Kasumi-1 (cell line): ENCODE measurements around the gene C4orf50.
"Not testable (repeated sequence)": the region's sequence is repeated elsewhere in the genome, so short reads cannot be mapped to it uniquely, and the experiment has no call there.

ENCODE experiments used
- DNase-seq, 2 experiments: peaks; one replicate each; lab custom pipeline; 2025; lab: John Stamatoyannopoulos, UW

C4orf50 gene

DNA sequence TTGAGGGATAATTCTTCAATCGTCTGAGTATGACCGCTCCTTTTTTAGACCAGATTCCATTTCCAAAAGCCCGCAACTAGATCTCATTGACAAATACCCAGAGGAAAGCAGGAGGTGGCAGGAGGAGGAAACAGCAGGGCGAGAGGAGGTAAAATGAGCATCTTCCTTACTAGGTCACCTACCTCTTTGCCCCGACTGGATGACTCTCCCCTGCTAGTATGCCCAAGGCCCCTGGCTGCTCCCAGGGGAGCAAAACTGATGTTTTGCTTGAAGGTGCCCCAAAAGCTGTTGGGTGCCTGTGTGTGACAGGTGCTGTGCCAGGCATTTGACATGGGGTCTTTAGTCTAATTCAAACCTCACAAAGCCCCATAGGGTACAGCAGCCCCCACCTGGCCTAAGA is 48.9 kb downstream of the C4orf50 start:
- DNase-seq, result no peak

DNA sequence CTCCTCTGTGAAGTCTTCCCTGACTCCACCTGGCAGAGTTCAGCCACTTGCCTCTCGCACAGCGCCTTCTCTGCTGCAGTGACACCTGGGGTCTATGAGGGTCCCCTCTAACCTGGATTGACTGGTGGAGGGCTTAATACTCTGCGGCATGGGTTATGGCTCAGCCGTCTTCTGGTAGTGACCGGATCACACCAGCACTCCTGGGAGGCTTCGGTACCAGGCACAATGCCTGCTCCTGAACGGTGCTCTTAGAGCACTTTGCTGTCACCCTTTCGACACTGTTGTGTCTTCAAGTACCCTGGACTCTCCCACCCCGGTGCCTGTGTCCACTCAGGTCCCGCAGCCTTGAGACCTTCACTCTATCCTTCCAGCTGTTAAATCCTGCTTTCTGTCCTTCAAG is 50.0 kb downstream of the C4orf50 start:
- no peak for DNase-seq

DNA sequence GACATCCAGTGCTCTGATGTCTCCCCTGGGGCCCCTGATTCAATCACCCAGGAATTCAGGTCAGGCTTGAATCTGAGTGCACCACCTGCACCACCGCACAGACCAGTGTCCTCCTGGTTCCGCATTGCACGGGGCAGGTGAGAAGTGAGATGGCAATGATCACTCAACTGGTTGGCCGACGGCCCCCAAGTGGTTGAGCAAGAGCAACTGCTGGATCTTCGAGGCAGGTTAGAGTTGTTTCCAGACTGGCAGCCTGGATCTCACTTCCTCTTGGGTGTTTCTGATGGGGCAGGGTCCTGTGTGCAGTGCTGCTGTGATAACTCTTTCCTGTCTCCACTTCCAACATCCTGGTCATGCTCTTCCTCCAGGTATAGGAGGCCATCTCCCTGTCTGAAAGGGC is 50.4 kb downstream of the C4orf50 start:
- DNase-seq, result no peak

DNA sequence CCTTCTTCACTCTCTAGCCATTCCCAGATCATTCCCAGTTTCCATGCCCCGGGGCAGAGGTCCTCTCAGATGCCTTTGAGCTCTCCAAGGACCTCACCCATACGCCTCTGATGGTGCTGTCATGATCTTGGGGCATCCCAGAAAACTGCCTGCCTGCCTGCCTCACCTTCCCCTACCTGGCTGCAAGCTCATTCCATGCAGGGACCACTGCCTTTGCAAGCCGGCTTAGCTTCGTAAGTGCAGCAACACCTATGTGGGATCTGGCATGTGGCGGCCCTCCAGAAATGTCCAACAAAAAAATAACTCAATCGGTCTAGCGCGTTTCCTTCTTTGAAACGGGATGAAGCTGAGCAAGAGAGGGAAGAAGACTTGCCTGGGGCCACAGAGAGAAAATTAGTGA is 53.0 kb downstream of the C4orf50 start:
- DNase-seq, result no peak

DNA sequence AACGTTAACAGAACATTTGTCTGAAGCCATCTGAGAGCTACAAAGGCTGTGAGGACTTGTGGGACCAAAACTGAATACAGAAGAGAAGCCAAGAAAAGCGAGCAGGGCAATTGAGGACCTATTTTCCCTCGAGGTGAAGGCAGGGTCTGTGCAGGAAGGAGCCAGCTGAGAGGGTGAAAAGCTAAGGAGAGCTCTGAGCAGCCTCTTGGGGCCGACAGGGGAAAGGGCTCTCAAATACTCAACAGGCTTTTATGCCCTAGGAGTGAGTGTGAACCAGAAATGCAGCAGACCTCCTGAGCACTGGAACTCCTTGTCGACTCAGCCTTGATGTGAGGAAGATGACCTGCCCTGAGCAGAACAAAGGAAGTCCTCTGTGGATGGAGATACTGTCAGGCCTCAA is 54.2 kb downstream of the C4orf50 start:
- no peak for DNase-seq

DNA sequence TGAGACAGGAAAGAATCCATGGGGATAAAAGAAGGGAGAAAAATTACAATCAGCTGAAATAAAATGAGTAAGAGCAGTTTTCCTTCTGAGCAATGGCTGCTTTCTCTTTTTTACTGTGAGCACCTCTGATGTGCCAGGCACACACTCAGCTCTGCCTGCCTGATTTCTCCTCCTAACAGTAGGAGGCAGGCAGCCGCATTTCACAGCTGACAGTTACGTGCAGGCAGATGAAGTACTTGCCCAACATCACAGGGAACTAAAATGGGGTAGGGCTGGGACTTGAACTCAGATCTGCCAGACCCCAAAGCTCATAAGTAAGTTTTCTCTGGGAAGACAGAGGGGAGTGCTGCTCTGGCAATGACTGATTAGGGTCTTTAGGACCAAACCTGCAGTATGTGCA is 54.6 kb downstream of the C4orf50 start:
- DNase-seq, result no peak

DNA sequence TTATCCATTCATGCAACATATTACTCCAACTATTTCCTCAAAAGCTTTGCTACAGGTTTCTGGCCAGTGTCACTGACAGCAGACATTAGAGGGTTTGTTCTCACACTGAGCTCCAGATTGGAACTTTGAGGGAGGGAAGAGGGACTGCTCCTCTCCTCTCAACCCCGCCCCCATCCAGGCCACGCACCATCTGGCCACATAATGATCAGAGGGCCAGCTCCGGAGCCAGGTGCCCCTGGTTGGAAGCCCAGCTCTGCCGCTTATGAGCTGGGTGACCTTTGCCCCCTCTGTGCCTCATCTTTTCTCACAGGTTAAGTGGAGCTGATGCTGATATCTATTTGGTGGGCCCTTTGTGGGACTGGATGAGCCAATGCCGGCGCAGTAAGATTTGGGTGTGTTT is 55.8 kb downstream of the C4orf50 start:
- no peak for DNase-seq

DNA sequence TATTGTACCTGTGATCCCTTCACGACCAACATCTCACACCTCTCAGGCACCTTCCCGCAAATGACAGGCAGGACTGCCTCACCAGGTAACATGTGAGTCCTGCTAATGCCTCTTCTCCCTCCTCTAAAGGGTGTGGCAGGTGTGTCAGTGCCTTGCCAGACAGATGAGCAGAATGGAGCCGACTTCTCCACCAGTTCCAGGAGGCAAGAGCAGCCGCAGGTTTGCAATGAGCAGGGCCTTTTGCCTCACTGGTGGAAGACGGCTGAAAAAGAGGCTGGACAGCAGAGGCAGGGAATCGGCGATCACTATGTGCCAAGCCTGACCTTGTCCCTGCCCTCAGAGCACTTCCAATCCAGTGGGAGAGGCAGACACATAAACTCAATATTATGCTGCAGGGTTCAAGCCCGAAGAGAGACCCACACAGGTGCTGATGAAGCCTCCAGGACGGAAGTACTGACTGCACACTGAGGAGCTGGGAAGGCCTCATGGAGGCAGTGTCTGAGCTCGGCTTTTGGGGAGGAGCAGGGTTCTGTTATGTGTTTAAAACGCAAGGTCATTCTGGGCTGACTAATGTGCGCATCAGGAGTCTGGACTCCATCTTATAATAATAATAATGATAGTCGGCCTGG is 57.9 kb downstream of the C4orf50 start:
- DNase-seq, result no peak

DNA sequence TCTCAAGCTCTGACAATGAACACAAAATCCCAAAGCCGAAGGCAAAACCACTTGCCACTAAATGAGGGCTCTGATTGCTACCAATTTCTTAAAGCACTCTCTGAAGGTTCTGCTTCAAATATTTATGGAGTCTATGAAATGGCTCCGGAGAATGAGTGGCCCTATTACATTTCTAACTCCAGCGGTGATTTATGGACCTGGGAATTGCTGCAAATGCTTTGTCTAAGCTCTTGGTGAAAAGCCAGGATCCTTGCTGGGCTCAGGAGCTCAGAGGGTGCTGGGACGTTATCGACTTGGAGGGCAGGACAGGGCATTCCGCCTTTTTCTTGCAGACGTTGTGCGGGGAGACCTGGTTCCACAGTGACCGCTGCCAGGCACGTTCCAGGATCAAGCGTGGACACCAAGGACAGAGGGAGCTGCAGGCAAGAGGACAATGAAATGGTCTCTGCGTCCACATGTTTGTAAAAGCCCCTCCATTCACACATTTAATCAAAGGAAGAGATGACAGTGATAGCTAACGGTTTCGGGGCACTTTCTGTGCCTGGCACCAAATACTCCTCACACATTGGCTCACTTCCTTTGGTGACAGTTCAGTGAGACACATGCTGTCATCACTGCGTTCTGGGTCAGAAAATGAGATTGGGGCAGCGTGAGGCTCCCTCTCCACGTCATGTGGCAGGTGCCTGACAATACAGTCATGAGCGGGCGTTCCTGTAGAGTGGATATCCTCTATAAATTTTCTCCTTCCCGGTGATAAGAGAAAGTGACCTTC is 58.8 kb downstream of the C4orf50 start:
- DNase-seq, result no peak

DNA sequence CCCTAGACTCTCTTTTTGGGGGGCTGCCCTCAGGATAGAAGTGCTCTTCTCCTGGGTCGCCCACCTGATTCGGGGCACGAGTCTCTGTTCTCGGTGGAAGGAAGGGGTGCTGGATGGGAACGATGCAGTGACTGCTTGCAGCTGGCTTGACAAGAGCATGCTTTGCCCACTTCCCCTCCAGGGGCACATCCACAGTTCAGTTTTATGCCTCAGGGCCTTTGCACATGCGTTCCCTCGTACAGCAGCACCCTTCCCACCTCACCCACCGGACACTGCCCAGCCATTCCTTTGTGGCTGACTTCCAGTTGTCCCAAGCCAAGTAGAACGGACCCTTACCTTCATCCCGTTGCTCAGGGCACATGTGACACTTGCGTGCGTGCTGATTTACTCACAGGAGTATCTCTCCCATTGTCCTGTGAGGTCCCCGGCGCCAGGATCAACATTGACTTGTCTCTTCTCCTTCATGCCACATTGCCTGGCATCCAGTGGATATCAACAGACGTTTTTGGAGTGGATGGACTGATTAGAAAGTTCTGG is 60.0 kb downstream of the C4orf50 start:
- DNase-seq, result no peak

DNA sequence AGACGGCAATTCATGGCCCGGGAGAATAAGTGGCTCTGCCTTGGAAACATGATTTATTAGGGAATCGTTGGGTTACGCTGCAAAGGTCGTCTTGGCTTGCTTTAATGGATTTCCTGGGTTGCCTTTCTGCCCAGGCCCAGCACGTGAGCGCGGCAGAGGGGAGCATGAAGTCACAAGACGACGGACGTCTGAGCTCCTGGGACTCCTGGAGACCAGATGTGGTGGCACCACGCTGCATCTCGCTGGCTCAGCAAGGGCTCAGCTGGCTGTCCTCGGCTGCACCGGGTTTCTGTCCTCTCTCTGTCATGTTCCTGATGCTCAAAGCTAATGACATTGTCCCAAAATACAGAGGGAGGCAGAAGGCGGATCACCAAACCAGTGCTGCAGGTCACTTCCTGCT is 61.2 kb downstream of the C4orf50 start:
- DNase-seq, result no peak

DNA sequence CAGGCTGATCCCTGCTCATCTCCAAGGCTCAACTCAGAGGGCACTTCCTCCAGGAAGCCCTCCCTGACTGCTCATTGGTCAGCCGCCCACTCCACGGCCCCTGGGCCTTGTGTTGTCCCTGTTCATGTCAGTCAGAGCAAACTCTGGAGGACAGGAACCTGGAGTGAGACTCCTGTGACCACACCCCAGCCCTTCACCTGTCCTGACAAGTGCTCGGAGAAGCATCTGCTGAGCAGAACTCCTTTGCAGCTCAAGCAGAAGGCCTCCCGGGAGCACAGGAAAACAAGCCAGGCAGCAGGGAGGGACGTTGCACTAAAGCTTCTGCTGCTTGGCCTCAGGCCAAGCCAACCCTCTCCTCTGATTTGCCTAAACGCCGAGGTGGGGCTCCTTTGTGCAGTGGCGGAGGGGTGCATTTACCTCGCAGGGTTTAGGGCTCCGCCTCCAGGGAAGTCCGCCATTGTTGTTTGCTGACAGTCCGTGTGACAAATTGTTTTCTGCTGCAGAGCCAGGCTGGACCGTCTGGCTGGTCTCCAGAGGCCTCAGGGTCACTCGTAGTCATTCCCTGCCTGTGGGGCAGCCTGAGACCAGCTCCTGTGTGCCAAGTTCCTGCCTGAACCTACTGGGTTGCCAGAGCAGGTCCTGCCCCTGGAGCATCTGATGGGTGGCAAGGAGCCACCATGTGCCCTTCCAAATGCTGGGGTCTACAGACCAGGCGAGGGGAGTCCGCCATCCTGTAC is 61.8 kb downstream of the C4orf50 start:
- DNase-seq, result no peak

DNA sequence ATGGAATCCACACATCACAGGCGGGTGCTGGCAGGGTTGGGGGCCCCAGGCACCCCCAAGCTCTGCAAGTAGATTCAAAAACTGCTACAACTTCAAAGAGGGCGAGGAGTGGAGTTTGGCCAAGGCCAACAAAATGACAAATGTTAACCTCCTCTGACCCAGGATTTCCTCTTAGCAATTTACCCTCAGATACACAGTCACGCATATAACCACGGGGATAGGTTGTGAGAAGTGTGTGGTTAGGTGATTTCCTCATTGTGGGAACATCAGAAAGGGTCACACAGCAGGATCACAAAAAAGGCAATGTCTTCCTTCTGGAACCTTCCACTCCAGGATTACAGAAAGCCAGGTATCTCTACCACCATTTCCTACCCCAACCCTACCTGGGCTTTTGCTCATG is 62.4 kb downstream of the C4orf50 start:
- DNase-seq, result no peak

DNA sequence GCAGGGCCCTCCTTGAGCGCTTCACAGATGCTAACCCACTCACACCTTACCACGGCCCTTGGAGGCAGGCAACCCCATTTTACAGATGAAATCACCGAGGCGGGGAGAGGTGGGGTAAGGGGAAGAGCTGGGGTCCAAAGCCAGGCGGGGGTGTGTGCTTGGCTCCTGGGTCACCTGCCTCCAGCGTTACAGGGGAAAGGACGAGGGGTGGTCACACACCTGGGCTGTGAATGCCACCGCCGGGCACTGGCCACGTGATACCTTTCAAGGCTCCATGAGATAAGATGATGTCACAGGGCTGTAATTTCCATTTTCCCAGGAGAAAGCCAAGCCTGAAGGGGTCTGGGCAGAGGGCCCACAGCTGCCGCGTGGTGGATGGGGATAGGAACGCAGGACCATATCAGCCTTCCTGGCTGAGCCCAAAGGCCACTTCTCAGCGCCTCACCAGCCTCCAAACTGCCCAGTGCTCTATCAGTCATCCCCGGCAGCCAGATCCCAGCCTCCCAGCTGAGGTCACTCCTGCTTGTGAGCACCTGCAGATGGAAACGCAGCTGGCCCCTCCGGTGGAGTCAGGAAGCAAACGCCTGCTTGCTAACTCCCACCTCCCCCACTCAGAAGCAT is 62.9 kb downstream of the C4orf50 start:
- no peak for DNase-seq

DNA sequence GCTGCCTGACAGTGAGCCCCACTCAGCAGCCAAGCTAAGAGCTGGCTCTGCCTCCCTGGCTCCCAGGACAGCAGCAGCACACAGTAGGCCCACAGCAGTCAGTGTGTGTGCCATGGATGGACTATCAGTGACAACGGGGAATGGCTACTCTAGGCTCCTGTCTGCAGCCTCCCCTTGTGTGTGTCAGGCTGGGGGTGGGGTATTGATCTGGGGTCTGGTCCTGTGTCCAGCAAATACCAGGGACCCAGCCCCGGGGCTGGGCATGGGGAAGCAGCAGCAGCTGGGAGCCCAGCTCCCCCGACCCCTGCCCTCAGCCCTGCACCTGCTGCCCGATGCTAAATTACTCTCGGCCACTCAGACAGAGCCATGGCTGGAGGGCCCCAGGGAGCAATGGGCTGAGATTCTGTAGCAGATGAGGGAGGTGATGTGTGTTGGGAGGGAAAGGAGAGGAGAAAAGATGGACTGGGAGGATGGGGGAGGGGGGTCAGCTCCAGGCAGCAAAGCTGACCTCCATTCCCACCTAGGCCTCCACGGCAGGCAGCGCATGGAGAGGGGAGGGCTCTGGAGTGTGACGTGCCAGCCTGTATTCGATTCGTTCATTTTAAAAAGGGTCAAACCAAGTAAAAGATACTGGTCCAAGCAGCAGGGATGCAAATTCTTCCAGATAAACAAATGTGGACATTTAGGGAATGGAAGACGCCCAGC is 64.0 kb downstream of the C4orf50 start:
- no peak for DNase-seq

DNA sequence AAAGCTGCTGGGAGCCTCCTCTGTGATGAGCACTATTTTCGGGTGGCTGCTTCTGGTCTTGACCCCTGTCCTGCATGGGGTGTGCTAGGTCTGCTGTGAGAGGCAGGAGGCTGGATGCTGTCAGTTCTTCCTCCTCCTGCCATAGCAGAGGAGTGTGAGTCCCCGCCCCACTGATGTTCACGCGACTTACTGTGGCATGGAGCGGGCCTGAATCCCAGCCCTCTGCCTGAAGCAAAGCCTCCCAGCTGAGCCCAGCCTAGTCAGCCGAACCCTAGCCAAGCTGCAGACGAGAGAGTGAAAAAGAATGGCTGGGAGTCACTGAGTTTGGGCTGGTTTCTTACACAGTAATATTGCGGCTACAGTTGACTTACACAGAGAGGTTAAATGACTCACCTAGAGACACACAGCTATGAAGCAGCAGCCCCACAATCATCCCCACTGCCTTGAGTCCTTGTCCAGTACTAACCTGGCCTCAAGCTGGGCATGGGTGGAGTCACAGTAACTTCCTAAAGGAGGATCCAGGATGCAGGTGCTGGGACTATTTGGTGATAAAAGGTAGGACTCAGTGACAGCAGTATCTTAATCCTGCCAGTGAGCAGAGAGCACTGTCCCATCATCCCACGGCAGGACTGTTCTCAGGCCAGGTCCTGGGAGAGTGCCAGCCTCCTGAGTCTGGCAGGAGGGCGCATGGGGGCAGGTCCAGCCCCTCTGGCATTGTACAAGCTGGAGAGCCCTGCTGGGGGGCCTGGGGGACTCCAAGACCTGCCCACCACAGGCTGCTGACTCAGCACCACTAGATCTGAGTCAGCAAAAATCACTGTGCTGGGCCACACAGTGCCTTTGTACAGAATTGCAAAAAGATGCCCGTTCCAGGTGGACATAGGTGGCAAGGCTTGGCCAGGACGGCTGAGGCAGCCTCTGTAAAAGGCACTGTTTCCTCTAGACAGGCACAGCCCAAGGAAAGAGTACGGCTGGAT is 65.0 kb downstream of the C4orf50 start:
- no peak for DNase-seq

DNA sequence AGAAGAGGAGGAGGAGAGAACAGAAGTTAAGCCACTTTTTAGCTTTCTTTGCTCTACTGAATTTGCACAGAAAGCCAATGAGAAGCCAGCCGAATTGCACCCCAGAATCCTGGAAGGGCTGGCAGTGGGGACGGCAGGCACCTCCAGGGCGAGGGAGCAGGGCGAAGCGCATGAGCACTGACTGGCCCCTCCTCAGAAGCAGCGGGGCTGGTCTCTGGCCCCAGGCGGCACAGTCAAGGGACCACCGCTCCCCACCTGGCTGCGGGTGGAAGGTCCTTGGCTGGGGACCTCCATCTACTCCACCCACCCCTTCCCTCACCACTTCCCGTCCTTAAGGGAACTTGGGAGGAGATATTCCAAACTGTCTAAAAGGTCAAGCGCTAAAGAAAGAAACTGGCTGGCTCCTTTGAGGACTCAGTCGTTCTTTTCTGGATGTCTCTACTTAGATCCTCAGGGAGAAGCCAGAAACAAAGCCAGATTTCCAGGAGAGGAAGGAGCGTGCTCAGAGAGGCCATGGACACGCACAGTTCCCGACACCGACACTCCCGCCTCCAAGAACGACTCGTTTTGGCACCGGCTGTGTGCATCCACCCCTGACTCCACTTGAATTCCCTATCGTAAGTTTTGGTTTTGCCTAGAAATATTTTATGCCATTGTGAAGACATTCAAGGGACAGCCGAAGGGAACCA is 65.8 kb downstream of the C4orf50 start:
- DNase-seq, result no peak

DNA sequence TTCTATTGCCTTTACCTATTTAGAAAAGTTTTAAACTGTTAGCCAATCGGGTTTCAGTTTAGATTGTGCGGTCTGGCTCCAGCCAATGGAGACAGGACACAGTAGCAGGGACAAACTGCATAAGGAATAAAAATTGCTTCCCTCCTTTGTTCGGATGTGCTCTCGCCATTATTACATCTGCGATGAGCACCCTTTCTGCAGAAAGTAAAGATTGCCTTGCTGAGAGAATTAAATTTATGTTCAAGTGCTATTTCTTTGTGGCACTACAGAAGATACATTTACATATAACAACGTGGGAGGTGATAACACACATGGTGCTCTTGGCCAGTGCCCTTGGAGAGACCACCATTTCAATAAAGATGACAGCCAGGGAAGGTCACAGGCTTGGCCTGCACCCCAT is 71.6 kb downstream of the C4orf50 start:
- DNase-seq, result not testable (repeated sequence)

DNA sequence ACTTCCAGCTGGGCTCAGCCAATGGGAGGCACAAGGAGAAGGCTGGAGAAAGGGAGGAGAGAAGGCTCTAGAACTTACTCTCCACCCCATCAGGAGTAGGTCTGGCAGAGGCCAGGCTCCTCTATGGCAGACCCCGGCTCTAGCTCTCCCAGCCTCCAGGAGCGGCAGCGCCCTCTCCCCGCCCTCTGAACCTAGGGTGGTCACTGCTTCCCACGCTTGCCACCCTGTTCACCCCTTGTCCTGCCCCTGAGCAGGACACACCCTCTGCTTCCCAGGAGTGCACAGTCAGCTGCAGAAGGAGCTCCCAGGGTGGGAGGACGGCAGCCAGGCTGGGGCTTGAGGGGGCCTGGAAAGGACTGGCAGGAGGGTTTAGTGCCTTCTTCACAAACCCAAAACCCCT is 72.3 kb downstream of the C4orf50 start:
- no peak for DNase-seq

DNA sequence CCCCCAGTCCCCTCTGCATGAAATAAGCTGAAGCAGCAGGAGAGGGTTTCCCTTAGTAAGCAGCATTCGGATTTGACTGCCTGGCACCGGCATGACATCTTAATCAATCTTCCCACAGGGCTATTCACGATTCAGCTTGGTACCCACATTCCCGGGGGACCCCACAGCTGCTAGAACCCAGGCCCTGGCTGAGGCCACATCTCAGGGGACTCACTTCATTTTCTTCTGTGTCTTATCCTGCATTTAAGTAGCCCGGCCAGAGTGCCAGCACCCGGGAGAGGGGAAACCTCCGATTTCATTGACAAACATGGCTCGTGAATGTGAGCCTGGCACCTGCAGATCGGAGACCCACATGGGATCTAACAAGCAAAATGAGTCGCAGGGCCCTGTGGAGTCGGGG is 73.1 kb downstream of the C4orf50 start:
- no peak for DNase-seq
